Suprapubic skin (tissue), 3 donors: ENCODE measurements around the gene PTPRD.

ENCODE experiments used
- EP300 ChIP-seq: sonication (generic); formaldehyde crosslinking; IDR thresholded peaks from one replicate; pipeline ENCODE4 v1.6.1; 2017; ENCODE audit warnings: antibody characterized with exemption
- POLR2A ChIP-seq, 2 donors: fragments of 450-650 bp; IDR thresholded peaks; one replicate each; pipeline ENCODE4 v1.6.1; 2017; ENCODE audit warnings: antibody characterized with exemption in 2 of 2, mild to moderate bottlenecking in 2 of 2, moderate library complexity in 2 of 2
- TF ChIP-seq, protein P1 (sequence below), 2 donors: fragments of 200-600 bp in 1 of 2; fragments of 450-650 bp in 1 of 2; sonication (generic) in 1 of 2; IDR thresholded peaks; one replicate each; pipeline ENCODE4 v1.5.1; 2016 to 2019; ENCODE audit warnings: antibody characterized with exemption in 2 of 2, mild to moderate bottlenecking in 1 of 2, moderate library complexity in 1 of 2

DNA sequence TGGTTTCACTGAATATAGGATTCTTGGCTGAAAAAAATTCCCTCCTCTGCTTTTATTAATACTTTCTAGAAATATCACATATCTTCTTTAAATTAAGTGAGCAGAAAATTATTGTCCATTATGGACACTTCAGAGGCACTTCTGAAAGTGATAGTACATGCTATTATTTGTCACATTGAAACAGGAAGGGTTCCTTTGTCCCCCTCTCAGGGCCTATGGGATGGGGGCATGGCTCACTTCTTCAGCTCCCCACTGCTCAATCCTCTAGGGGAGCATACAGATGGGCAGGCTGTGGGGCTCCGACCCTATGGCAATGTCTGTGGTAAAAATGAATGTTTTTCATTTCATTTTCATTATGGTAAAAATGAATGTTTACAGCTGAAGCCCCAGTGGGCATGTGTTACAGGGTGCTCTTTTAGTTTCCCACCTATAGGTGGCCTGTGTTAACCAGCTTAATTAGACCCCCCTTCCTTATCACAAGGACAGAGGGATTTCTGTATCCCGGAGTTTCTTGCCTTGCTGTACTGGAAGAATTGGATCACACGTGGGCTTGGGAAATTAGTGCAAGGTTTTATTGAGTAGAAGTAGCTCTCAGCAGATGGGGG lies 1225.2 kb downstream of the PTPRD start:
- TF ChIP-seq, protein P1, sequence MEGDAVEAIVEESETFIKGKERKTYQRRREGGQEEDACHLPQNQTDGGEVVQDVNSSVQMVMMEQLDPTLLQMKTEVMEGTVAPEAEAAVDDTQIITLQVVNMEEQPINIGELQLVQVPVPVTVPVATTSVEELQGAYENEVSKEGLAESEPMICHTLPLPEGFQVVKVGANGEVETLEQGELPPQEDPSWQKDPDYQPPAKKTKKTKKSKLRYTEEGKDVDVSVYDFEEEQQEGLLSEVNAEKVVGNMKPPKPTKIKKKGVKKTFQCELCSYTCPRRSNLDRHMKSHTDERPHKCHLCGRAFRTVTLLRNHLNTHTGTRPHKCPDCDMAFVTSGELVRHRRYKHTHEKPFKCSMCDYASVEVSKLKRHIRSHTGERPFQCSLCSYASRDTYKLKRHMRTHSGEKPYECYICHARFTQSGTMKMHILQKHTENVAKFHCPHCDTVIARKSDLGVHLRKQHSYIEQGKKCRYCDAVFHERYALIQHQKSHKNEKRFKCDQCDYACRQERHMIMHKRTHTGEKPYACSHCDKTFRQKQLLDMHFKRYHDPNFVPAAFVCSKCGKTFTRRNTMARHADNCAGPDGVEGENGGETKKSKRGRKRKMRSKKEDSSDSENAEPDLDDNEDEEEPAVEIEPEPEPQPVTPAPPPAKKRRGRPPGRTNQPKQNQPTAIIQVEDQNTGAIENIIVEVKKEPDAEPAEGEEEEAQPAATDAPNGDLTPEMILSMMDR (IDR thresholded peaks at IDR 0.05), result no peak
- TF ChIP-seq POLR2A (IDR thresholded peaks at IDR 0.05) (no peak), EP300 (no peak)
